GM23338 (cell line): Measurements from ENCODE around the gene WSCD2.

ENCODE experiments used
- CTCF ChIP-seq, 2 experiments: fragments of 200-600 bp in 1 of 2; sonication (generic) in 1 of 2; conservative IDR thresholded peaks; 2 replicates each; pipeline versions ENCODE4 v1.5.1 to v1.6.1; 2016 to 2017; ENCODE audit warnings: antibody characterized with exemption in 2 of 2, low read depth in 2 of 2, mild to moderate bottlenecking in 2 of 2, moderate library complexity in 1 of 2
- POLR2AphosphoS5 ChIP-seq: IDR thresholded peaks from 2 replicates; pipeline ENCODE4 v1.6.1; 2016; ENCODE audit warnings: antibody characterized with exemption, low read depth

- TF ChIP-seq CTCF (conservative IDR thresholded peaks at IDR 0.05; ENCODE audit: low read depth in 2 of 2) (no peak), POLR2AphosphoS5 (no peak)
These were observed 169.0 kb downstream of the WSCD2 start for GRCh38 chr12:108297895-108298760.
